A673 (cell line): ENCODE data around the gene TSPAN7. TPM values are rescaled to one million over a fixed set of nuclear protein-coding genes. Genes with fewer than 3 reads are reported as not detected.

ENCODE experiments used
- BruUV-seq: library from RNA; stranded (reverse); fragments of 400-500 nt; replicated peaks from 2 replicates; lab custom pipeline; 2021; lab: Mats Ljungman, UMichigan
- CTCF ChIA-PET: fragments of 300-600 bp; sonication (Branson Sonifier 250); formaldehyde crosslinking; loops from one replicate; lab custom pipeline; 2022; ENCODE audit warnings: antibody characterized with exemption; lab: Charles Lee
- POLR2A ChIA-PET: fragments of 300-600 bp; sonication (Branson Sonifier 250); formaldehyde crosslinking; loops from one replicate; lab custom pipeline; 2022; ENCODE audit warnings: antibody characterized with exemption; ENCODE audit not compliant: low non-redundant PET; lab: Charles Lee
- DNase-seq: peaks from one replicate; pipeline ENCODE4 v3.0.0-alpha.2; 2015; ENCODE audit warnings: low spot score
- H3K27ac ChIP-seq: fragments of 200-600 bp; sonication (generic); 2 replicates; pipeline ENCODE4 v1.5.1; 2016; ENCODE audit warnings: mixed run types, low read depth, mild to moderate bottlenecking, mixed read lengths, antibody characterized with exemption, low read length; ENCODE audit not compliant: poor library complexity, severe bottlenecking
- H3K27me3 ChIP-seq: fragments of 200-600 bp; sonication (generic); replicated peaks from 2 replicates; pipeline ENCODE4 v1.6.1; 2017; ENCODE audit warnings: mixed run types, low read depth, mild to moderate bottlenecking, mixed read lengths, antibody characterized with exemption, low read length; ENCODE audit not compliant: insufficient read depth, poor library complexity
- H3K36me3 ChIP-seq: fragments of 200-600 bp; sonication (generic); 2 replicates; pipeline ENCODE4 v1.6.1; 2016; ENCODE audit warnings: mixed run types, mild to moderate bottlenecking, mixed read lengths, antibody characterized with exemption, low read length; ENCODE audit not compliant: insufficient read depth, poor library complexity, severe bottlenecking
- H3K4me1 ChIP-seq: fragments of 200-600 bp; sonication (generic); 2 replicates; pipeline ENCODE4 v1.6.1; 2017; ENCODE audit warnings: mixed run types, mild to moderate bottlenecking, mixed read lengths, antibody characterized with exemption, low read length; ENCODE audit not compliant: insufficient read depth, poor library complexity, severe bottlenecking
- H3K4me3 ChIP-seq: fragments of 200-600 bp; sonication (generic); 2 replicates; pipeline ENCODE4 v1.5.1; 2016; ENCODE audit warnings: low read depth, mixed run types, mild to moderate bottlenecking, mixed read lengths, low read length; ENCODE audit not compliant: poor library complexity, severe bottlenecking
- H3K9me3 ChIP-seq: fragments of 200-600 bp; sonication (generic); 2 replicates; pipeline ENCODE4 v1.6.1; 2016; ENCODE audit warnings: mixed run types, low read depth, mild to moderate bottlenecking, mixed read lengths, antibody characterized with exemption, low read length; ENCODE audit not compliant: poor library complexity, severe bottlenecking
- EZH2 ChIP-seq: fragments of 200-600 bp; sonication (generic); IDR thresholded peaks from 2 replicates; pipeline ENCODE4 v1.6.1; 2017; ENCODE audit warnings: borderline replicate concordance, low read depth, mild to moderate bottlenecking, mixed read lengths, antibody characterized with exemption, low read length; ENCODE audit not compliant: poor library complexity, severe bottlenecking
- intact Hi-C: fragments of 100-400 bp; cut with micrococcal nuclease; formaldehyde crosslinking; loops from one replicate; pipeline ENCODE4 v1.10.0; 2022; ENCODE audit not compliant: unreplicated experiment
- total RNA-seq: library from RNA; stranded (reverse); gene quantifications from 2 replicates; pipeline ENCODE4 v1.2.3, GENCODE V29; 2021
- TF ChIP-seq, protein P1 (sequence below): fragments of 300-800, 200-600 bp; sonication (generic); conservative IDR thresholded peaks from 2 replicates; pipeline ENCODE4 v1.5.1; 2017; ENCODE audit warnings: low read depth, mild to moderate bottlenecking, antibody characterized with exemption, low read length, moderate library complexity, mixed read lengths

The TSPAN7 gene
- total RNA-seq, 1 experiment from 2014 or later, result 0.26 TPM

DNA sequence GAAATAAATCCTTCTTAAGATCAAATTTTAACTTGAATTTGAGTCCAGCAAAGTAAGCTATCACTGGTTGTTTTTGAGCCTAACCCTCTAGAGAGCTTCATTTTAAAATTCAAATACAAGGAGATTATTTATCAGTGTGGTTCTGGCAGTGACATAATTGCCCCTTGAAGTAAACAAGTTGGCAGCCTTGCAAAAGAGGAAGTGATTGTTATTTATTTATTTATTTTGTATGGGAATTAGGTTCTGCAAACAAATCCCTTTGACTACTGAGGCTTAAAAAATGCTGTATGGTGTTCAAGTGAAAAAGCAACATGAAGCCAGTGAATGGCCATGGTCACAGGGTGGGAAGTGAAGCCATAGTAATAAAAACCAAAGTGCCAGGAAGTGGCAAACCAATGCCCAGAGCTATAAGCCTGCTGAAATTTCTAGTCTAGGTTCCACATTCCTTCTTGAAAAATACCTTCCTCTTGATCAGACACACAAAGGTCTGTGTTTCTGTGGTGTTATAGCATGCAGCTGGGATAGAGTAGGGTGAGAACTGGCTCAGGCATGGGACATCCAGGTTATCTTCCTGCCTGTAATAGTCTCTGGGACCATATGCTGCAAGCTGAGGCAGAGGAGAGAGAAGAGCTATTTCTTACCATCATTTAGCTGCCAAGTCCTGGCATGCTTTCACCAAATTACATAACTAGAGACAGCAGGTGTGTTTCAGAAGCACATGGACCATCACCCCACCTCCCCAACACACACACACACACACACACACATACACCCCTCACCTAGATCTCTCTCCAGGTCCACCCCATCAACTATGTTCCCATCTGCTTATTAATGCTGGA is 47.1 kb upstream of the TSPAN7 start:
- POLR2A ChIA-PET, result interaction anchor here (0.7 kb wide), 1 partner anchor 15 kb away, joined by 3 read pairs; no protein-coding TSS in a partner anchor
- no peaks in the 10 kb centered on the region for H3K36me3 ChIP-seq
- no peaks in the 10 kb centered on the region for H3K27me3 ChIP-seq
- BruUV-seq, result no TSS peak
- no peak overlapping the region for H3K4me3 ChIP-seq
- H3K9me3 ChIP-seq, result no peaks in the 10 kb centered on the region
- CTCF ChIA-PET, result no interaction called here
- H3K4me1 ChIP-seq, result no peaks in the 10 kb centered on the region
- DNase-seq, result no peak
- intact Hi-C loops, result no loop called here
- TF ChIP-seq, protein P1, sequence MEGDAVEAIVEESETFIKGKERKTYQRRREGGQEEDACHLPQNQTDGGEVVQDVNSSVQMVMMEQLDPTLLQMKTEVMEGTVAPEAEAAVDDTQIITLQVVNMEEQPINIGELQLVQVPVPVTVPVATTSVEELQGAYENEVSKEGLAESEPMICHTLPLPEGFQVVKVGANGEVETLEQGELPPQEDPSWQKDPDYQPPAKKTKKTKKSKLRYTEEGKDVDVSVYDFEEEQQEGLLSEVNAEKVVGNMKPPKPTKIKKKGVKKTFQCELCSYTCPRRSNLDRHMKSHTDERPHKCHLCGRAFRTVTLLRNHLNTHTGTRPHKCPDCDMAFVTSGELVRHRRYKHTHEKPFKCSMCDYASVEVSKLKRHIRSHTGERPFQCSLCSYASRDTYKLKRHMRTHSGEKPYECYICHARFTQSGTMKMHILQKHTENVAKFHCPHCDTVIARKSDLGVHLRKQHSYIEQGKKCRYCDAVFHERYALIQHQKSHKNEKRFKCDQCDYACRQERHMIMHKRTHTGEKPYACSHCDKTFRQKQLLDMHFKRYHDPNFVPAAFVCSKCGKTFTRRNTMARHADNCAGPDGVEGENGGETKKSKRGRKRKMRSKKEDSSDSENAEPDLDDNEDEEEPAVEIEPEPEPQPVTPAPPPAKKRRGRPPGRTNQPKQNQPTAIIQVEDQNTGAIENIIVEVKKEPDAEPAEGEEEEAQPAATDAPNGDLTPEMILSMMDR, result no peak
- TF ChIP-seq EZH2, result no peak
- no peak overlapping the region for H3K27ac ChIP-seq

- Histone ChIP-seq H3K4me3 (no peak overlapping the region), H3K9me3 (no peaks in the 10 kb centered on the region), H3K27ac (no peak overlapping the region), H3K27me3 (no peaks in the 10 kb centered on the region), H3K36me3 (no peaks in the 10 kb centered on the region), H3K4me1 (no peaks in the 10 kb centered on the region)
- ChIA-PET CTCF (no interaction called here), POLR2A (interaction anchor here (0.7 kb wide), 1 partner anchor 14 kb away, joined by 3 read pairs; no protein-coding TSS in a partner anchor)
- BruUV-seq, result no TSS peak
- no peak for TF ChIP-seq EZH2
- TF ChIP-seq, protein P1, result no peak
- DNase-seq, result no peak
- intact Hi-C loops, result no loop called here
These were observed 46.1 kb upstream of the TSPAN7 start for GRCh38 chrX:38515291-38515690.

DNA sequence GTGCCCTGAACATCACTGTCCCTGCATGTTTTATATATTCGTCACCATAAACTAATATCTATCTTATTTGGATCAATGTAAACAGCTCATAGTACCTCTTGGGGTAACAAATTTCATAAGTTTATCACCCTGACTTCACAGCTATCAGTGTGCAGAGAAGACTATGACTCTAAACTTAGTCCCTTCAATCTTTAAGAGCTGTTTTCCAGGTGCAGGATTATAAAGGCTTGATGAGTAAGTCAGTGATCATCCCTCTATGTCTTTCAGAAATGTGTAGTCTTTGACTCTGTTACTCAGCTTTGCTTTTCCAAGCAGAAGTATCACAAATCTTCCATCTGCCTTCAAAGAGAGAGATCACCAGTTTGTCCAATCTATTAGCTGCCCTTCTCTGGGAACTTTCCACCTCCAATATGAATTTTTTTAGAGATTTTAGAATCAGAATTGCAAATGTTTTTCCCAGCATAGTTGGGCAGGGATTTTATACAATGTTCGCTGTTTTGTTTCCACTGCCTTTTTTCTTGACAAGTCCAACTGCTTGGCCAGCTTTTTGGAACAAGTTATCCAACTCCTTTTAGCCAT is 45.1 kb upstream of the TSPAN7 start:
- Histone ChIP-seq H3K9me3 (no peaks in the 10 kb centered on the region), H3K27ac (no peak overlapping the region), H3K4me1 (no peaks in the 10 kb centered on the region), H3K36me3 (no peaks in the 10 kb centered on the region), H3K4me3 (no peak overlapping the region), H3K27me3 (no peaks in the 10 kb centered on the region)
- intact Hi-C loops, result no loop called here
- TF ChIP-seq, protein P1, result no peak
- TF ChIP-seq EZH2, result no peak
- DNase-seq, result no peak
- ChIA-PET CTCF (no interaction called here), POLR2A (no interaction called here)
- BruUV-seq, result no TSS peak
